SHP77 (cell line): ENCODE data around the gene TOP2B.

Source experiments
- DNase-seq, 2 experiments: peaks; one replicate each; lab custom pipeline; 2025; lab: John Stamatoyannopoulos, UW

The TOP2B gene

DNA sequence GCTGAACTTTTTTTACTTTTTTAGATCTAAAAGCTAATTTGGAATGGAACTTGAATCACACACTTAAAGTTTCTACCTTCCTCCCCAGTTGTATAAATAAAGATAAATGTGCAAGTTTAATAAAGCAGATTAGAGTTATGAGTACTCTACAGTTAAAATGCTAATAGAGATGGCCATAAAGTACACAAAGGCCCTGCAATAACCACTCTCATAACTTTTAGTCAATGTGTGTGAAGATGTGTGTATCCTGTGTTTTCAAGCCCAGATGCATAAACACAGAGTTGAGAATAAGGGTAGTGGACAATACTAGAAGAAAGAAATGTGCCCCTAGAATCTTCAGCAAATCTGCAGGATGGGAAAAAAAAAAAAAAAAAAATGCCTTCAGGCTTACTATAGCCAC lies 45.3 kb downstream of the TOP2B start:
- no peak for DNase-seq

DNA sequence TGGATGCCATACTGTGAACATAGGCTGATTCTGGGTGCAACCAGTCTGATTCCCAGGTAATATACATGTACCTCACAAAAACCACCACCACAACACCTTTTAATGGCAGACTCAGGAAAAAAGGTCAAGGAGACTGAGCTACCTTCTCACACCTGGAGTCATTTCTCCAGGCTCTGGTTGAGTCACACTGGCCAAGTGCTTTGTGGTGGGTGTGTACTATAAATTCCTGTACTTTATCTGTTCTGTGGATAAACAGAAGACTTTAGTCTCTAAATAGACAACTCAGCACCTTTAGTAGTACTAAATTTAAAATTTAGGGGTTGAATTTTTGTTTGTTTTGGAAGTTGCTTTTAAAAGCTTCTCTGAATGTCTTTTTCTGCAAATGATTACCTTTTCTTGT lies 46.7 kb downstream of the TOP2B start:
- no peak for DNase-seq

GRCh38 chr3:25611193-25611592 lies 53.5 kb downstream of the TOP2B start:
- DNase-seq = no peak

GRCh38 chr3:25610779-25611178 lies 53.9 kb downstream of the TOP2B start:
- DNase-seq = no peak

- no peak for DNase-seq
These were observed 54.5 kb downstream of the TOP2B start for GRCh38 chr3:25610167-25610566.

DNA sequence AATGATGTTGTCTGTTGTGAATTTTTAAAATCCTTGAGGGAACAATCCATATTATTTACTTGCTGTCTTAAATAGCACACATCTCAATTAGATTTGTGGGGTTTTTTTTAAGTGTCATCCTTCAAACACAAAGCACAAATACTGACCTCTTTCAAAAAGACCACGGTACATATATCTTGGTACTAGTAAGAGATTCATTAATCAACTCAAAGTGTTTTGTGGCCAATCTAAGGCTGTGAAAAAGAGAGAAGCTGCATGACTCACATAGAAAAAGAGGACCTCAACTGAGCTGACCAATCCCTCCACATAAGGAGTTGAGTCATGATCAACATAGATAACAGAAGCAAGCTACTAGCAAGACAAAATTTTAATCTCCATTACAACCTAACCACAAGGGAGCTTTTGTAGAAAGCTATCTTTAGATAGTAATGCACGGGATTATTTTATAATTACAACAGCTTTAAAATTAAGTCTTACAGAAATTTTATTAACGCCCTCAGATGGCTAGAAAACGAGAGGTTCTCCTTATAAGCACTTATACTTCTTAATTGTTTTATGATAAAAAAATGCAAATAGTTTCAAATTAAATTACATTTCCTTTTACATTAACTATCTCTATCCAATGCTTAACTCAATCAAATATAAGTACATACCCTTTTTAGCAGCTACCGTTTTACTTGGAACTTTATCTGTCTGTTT lies 60.5 kb downstream of the TOP2B start:
- no peak for DNase-seq

GRCh38 chr3:25603703-25604102 lies 61.0 kb downstream of the TOP2B start:
- DNase-seq = no peak

- no peak for DNase-seq
These were observed 67.1 kb downstream of the TOP2B start for GRCh38 chr3:25597535-25598101.

DNA sequence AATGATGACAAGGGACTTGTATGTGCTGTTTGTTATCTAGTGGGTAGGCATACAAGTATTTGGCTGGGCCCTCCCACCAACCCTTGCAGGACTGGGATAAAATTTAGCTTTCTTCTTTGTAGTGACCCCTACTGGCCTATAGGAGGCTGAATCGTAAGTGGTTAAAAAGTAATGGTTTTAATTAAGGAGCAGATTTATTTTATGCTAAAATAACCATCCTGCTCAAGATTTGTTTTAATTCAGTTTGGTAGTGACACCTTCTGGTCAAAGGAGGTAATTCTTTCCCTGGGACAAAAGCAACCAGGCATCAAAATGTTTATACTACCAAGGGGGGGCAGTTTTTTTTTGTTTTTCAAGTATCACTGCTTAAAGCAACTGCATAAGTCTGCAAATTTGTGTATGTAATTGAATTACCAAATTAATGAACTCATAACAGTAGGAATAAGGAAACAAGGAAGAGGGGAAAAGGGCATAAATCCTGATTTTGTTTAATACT lies 70.7 kb downstream of the TOP2B start:
- peak; percentile 8 to 11 for DNase-seq

- DNase-seq = no peak
These were observed 71.7 kb downstream of the TOP2B start for GRCh38 chr3:25593001-25593400.

GRCh38 chr3:25592510-25592968 lies 72.2 kb downstream of the TOP2B start:
- peak in 1 of 2 experiments; percentile 13 for DNase-seq

GRCh38 chr3:25589783-25590258 lies 74.9 kb downstream of the TOP2B start:
- DNase-seq = no peak

DNA sequence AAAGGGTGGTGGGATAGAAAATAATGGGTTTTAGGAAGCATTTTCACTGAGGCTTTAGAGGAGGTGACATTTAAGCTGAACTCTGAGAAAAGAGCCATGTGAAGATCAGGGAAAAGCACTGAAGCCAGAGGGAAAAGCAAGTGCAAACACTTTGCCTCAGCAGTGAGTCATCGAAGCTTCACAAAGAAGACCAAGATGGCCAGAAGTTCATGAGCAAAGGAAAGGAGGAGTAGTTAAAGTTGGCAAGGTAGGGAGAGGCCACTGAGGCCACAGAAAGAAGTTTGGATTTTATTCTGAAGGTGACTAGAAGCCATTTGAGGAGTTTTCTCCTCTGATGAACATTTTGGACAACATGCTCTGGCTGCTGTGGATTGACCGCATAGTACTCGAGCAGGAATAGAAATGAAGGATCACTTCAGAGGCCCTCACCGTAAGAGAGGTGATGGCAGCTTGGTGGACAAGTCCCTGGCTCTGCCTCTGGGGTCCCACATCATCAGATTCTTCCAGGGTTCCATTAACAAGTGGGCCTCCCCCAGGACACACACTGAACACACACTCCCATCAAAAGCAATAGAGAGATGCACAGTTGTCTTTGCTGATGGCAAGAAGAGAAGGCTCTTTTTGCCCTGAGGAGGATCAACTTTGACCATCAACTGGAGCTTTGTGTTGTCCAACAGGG lies 75.5 kb downstream of the TOP2B start:
- DNase-seq = no peak

DNA sequence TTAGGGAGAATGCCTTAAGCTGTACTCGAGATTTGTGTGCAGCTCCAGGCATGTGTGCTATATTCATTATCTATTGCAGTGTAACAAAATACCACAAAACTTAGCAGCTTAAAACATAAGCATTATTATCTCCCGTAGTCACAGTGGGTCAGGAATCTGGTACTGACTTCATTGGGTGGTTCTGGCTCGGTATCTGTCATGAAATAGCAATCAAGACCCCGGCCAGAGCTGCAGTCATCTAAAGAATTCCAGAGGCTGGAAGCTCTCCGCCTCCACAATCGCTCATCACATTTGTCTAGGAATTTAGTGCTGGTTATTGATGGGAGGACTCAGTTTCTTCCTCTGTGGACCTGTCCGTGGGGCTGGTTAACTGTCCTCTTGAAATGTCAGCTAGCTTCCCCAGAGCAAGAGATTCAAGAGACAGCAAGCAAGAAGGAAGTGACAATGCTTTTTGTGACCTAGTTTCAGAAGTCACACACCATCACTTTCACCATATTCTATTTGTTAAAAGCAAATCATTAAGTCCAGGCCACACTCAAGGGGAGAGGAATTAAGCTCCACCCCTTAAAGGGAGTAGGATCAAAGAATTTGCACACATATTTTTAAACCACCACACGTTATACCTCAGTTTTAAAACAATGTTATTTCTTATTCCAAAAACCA lies 76.1 kb downstream of the TOP2B start:
- DNase-seq = no peak

- DNase-seq = no peak
These were observed 76.7 kb downstream of the TOP2B start for GRCh38 chr3:25587975-25588374.

DNA sequence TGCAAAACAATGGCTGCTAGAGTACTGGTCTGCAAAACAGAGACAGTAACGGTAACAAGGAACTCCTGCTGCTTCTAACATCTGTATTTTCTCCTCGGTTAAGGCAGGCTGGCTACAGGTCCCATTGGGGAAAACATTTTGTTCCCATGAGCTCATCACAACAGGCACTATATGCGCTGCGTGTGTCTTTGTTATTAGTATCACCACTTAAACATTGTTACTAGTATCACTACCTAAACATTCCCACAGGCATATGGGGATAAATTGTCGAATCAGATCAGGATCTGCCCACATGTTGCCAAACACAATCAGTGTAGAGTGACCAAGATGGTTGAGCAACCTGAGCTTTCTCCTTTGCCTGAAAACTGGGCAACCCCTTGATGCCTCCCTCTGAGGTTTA lies 77.2 kb downstream of the TOP2B start:
- no peak for DNase-seq

DNA sequence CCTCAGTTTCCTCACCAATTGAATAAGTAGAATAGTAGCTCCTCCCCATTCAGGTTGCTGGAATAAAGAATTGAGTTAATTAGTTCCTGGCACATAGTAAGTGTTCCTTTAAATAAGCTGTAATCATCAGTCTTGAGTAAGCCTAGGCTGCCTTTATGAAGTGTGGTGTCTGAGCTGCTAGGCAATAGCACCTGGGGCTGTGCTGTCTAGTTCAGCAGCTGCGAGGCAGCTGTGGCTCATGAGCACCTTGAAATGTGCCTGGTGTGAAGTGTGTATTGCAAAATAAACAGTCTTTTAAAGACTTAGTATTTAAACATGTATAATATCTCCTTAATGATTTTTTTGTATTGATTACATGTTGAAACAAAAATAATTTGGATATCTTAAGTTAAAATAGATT lies 77.6 kb downstream of the TOP2B start:
- peak in 1 of 2 experiments; percentile 28 for DNase-seq

DNA sequence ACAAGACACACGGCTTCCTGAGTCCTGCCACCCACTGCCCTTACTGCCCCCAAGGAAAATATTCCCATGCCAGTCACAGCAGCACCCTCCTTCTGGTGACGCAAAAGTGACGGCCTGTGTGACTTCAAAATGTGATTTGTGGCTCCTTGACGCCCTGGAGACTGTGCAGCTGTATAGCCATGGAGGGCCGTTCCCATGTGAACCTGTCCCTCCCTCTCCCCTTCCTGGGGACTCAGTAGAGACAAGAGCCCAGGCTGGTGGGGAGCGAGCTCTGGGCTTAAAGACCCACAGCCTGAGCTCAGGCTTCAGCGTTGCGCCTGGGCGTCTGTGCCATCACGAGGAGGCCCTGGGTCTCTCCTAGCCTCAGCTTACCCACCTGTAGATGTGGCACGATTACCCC lies 78.2 kb downstream of the TOP2B start:
- peak in 1 of 2 experiments; percentile 6 for DNase-seq

- DNase-seq = no peak
These were observed 78.6 kb downstream of the TOP2B start for GRCh38 chr3:25586167-25586505.

DNA sequence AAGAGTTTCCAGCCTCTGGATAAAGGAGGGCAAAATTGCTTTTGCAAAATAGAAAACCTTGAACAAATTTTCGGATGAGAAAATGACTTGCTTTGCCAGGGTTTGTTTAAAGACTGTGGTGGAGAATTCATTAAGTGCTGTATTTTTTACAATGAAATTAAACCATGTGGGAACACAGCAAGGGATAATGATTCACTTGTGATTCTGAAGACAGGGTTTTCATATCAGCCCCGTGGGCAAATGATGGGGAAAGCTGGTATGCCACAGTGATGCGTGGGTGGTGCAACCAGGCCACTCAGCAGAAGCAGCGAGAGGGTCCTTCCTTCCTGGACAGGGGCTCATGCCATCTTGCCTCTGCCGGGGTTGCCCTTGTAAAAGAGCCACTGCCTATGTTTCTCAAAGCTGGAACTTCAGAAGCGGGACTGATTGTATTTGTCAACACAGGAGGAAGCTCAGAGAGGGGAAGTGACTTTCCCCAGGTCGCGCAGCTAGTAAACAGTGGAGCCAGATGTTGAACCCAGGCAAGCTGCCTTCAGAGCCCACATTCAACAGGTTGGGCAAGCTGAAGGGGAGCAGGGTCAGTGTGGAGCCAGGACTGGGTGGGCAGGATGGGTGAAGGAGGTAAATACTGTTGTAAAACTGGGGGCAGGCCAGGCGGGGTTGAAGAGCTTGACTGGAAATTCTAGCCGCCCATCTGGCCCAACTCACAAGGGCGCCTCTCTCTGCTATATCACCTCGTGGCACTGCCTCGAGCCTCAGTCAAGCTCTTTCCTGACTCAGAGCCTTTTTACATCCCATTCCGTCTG lies 79.1 kb downstream of the TOP2B start:
- no peak for DNase-seq

GRCh38 chr3:25584011-25584789 lies 80.5 kb downstream of the TOP2B start:
- DNase-seq = no peak
